ENCODE results near the gene BEGAIN.

BEGAIN gene

DNA sequence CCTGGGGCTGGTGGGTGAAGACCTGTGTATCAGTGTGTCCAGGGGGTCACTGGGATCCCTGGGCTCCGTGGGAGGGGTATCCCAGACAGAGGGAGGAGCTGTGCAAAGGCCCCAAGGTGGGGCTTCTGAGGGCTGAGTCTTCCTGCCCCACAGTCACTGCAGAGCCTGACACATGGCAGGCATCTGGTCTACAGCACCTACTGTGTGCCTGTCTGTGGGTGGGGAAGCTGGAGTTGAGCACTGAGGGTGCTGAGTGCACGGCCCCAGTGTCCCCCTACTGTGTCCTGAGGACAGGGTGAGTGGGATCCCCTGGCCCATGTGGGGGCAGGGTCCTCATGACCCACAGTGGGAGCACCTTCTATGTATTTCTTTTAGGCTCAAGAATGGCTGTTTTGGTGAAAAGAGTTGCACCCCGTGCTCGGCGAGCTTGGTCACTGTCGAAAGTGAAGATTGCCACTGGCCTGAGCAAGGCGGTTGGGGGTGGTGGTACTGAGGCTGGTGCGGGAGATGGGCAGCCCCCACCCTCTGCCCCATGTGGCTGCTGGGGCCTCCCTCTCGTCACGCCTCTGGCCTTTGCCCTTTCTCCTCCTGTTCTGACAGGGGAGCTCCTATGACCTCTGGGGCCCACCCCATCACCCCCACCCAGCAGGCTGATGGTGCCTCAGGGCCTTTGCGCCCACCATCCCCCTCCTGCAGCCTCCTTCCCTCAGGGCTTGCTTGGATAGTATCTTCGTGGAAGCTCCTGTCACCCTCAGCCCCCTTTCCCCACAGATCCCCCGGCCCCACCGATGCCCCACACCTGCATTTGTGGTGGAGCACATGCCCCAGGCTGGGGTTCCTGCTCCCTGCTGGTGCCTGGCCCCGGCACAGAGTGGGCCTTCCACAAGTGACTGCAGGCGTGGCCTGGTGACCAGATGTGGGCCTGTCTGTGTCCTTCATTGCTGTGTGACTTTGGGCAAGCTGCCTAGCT is 55.8 kb downstream of the BEGAIN start:
- Histone ChIP-seq H3K27ac (ENCODE audit: low read depth, low read length) (no peak overlapping the region), H3K9me3 (ENCODE audit: control insufficient read depth in 1 of 2, low read length in 2 of 2) (no peaks in the 10 kb centered on the region), H3K27me3 (ENCODE audit: control insufficient read depth in 1 of 2, insufficient read depth in 2 of 2, low read length in 2 of 2) (no peaks in the 10 kb centered on the region), H3K9ac (ENCODE audit: low read depth in 1 of 2, low read length in 2 of 2) (no peak overlapping the region), H3K4me3 (ENCODE audit: low read depth in 1 of 2, low read length in 2 of 2) (no peak overlapping the region), H3K36me3 (ENCODE audit: control insufficient read depth in 1 of 2, insufficient read depth in 2 of 2, low read length in 2 of 2) (peaks cover 12 to 21% of the 10 kb centered on the region in 2 donors), H3K4me1 (ENCODE audit: control insufficient read depth in 1 of 2, insufficient read depth in 2 of 2, low read length in 2 of 2) (peaks cover 9% of the 10 kb centered on the region in 2 donors)

DNA sequence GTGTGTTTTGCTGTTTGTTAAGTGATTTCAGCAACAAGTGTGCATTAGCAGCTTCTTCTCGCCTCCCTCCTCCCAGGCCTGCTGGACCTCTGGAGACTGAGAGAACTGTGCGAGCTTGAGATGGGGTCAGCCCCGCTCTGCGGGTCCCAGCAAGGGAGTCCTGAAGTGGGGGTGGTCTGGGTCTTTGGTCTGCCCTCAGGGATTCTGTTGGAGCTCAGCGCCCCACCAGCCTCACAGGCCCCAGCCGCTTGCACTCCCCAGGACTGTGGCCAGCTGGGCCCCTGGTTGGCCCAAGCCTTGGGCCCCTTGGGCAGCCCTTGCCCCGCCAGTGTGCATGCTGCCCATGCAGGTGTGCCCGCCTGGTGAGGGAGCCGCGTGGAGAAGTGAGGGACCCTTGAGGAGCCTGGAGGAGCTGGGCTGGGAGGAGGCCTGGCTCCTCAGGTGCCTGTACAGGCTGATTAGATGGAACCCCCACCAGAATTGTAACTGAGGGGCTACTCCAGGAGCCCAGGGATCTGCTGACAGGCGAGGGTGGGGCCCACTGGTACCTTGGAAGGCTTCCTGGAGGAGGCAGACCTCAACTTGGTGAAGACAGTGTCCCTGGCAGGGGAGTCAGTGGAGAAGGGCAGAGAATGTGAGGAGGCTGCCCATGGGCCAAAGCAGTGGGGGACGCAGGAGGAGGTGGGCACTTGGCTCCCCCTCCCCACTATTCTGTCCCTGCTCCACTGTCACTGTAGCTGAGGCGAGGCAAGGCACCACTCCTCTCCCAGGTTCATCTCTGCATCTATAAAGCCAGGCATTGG is 56.7 kb downstream of the BEGAIN start:
- H3K36me3 ChIP-seq (ENCODE audit: control insufficient read depth in 1 of 2, insufficient read depth in 2 of 2, low read length in 2 of 2), result peaks cover 12 to 27% of the 10 kb centered on the region in 2 donors
- H3K4me3 ChIP-seq (ENCODE audit: low read depth in 1 of 2, low read length in 2 of 2), result no peak overlapping the region
- peaks cover 9% of the 10 kb centered on the region in 2 donors for H3K4me1 ChIP-seq (ENCODE audit: control insufficient read depth in 1 of 2, insufficient read depth in 2 of 2, low read length in 2 of 2)
- H3K27me3 ChIP-seq (ENCODE audit: control insufficient read depth in 1 of 2, insufficient read depth in 2 of 2, low read length in 2 of 2), result no peaks in the 10 kb centered on the region
- no peak overlapping the region for H3K27ac ChIP-seq (ENCODE audit: low read depth, low read length)
- no peak overlapping the region for H3K9ac ChIP-seq (ENCODE audit: low read depth in 1 of 2, low read length in 2 of 2)
- H3K9me3 ChIP-seq (ENCODE audit: control insufficient read depth in 1 of 2, low read length in 2 of 2), result no peaks in the 10 kb centered on the region

DNA sequence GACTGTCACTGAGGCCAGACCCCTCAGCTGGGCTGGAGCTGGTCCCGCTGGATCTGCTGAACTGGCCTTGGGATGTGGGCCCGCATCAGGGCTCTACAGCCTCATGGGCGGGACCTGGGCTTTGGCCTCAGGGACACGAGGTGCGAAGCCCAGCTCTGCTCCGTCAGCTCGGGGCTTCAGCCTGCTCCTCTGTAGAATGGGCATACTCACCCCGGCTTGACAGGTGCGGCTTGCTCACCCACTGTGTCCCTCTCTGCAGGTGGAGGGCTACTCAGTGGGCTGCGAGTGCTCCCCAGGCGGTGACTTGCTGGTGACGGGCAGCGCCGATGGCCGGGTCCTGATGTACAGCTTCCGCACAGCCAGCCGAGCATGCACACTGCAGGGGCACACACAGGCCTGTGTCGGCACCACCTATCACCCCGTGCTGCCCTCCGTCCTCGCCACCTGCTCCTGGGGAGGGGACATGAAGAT is 57.6 kb downstream of the BEGAIN start:
- Histone ChIP-seq H3K27me3 (ENCODE audit: control insufficient read depth in 1 of 2, insufficient read depth in 2 of 2, low read length in 2 of 2) (no peaks in the 10 kb centered on the region), H3K4me1 (ENCODE audit: control insufficient read depth in 1 of 2, insufficient read depth in 2 of 2, low read length in 2 of 2) (peaks cover 9% of the 10 kb centered on the region in 2 donors), H3K36me3 (ENCODE audit: control insufficient read depth in 1 of 2, insufficient read depth in 2 of 2, low read length in 2 of 2) (peaks cover 12 to 27% of the 10 kb centered on the region in 2 donors), H3K9ac (ENCODE audit: low read depth in 1 of 2, low read length in 2 of 2) (no peak overlapping the region), H3K9me3 (ENCODE audit: control insufficient read depth in 1 of 2, low read length in 2 of 2) (no peaks in the 10 kb centered on the region), H3K27ac (ENCODE audit: low read depth, low read length) (no peak overlapping the region), H3K4me3 (ENCODE audit: low read depth in 1 of 2, low read length in 2 of 2) (no peak overlapping the region)

DNA sequence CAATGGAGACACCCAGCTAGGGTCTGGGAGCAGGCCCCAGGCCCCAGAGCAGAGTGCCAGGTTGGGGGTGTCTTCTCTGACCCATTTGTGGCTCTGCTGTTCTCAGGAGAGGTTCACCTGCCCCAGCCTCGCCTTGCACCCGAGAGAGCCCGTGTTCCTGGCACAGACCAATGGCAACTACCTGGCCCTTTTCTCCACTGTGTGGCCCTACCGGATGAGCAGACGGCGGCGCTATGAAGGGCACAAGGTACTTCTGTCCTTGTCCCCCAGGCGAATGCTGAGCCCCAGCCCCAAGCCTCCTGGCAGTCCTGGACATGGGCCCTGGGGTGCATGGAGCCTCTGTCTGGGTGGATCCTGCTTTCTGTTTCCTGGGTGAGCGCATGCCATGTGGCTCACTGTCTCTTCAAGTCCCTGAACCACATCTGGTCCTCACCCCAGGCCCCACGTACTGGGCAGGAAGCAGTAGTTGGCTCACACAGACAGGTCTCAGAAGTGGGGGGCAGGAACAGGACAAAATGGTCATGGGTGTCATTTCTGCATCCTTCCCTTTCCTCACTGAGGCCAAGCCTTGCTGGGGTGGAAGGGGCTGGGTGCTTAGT is 58.2 kb downstream of the BEGAIN start:
- H3K27ac ChIP-seq (ENCODE audit: low read depth, low read length), result no peak overlapping the region
- peaks cover 7% of the 10 kb centered on the region in 2 donors for H3K4me1 ChIP-seq (ENCODE audit: control insufficient read depth in 1 of 2, insufficient read depth in 2 of 2, low read length in 2 of 2)
- H3K4me3 ChIP-seq (ENCODE audit: low read depth in 1 of 2, low read length in 2 of 2), result no peak overlapping the region
- H3K9ac ChIP-seq (ENCODE audit: low read depth in 1 of 2, low read length in 2 of 2), result no peak overlapping the region
- H3K9me3 ChIP-seq (ENCODE audit: control insufficient read depth in 1 of 2, low read length in 2 of 2), result no peaks in the 10 kb centered on the region
- peaks cover 12 to 27% of the 10 kb centered on the region in 2 donors for H3K36me3 ChIP-seq (ENCODE audit: control insufficient read depth in 1 of 2, insufficient read depth in 2 of 2, low read length in 2 of 2)
- H3K27me3 ChIP-seq (ENCODE audit: control insufficient read depth in 1 of 2, insufficient read depth in 2 of 2, low read length in 2 of 2), result no peaks in the 10 kb centered on the region

DNA sequence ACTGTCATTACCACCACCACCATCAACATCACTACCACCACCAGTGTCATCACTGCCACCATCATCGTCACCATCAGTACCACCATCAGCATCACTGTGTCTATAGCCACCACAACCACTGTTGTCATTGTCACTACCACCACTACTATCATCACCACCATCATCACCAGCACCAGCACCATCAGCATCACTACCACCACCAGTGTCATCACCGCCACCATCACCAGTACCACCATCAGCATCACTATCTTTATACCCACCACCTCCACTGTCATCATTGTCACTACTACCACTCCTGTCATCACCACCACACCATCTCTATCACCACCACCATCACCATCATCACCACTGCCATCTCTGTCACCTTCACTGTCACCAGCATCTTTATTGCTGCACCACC is 60.6 kb downstream of the BEGAIN start:
- Histone ChIP-seq H3K36me3 (ENCODE audit: control insufficient read depth in 1 of 2, insufficient read depth in 2 of 2, low read length in 2 of 2) (peaks cover 12 to 22% of the 10 kb centered on the region in 2 donors), H3K9ac (ENCODE audit: low read depth in 1 of 2, low read length in 2 of 2) (no peak overlapping the region), H3K4me1 (ENCODE audit: control insufficient read depth in 1 of 2, insufficient read depth in 2 of 2, low read length in 2 of 2) (no peaks in the 10 kb centered on the region), H3K4me3 (ENCODE audit: low read depth in 1 of 2, low read length in 2 of 2) (no peak overlapping the region), H3K9me3 (ENCODE audit: control insufficient read depth in 1 of 2, low read length in 2 of 2) (no peaks in the 10 kb centered on the region), H3K27me3 (ENCODE audit: control insufficient read depth in 1 of 2, insufficient read depth in 2 of 2, low read length in 2 of 2) (no peaks in the 10 kb centered on the region), H3K27ac (ENCODE audit: low read depth, low read length) (no peak overlapping the region)

DNA sequence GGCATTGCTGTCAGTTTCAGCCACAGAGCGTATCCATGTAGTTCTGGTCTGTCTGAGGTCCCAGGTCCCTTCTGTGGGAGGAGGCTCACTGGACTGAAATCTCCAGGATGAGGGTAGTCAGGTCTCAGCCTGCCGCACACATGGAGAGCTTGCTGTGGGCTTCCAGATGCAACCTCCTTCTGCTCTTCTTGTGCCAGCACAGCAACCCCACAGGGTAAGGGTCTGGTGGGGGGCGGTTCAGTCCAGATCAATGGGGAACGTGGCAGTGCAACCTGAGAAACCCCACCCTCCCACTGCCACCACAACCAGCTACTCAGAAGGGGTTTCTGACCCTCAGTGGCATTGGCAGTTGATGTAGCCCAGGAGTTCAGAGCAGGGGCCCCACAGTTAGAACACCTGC is 61.2 kb downstream of the BEGAIN start:
- Histone ChIP-seq H3K9ac (ENCODE audit: low read depth in 1 of 2, low read length in 2 of 2) (no peak overlapping the region), H3K4me3 (ENCODE audit: low read depth in 1 of 2, low read length in 2 of 2) (no peak overlapping the region), H3K36me3 (ENCODE audit: control insufficient read depth in 1 of 2, insufficient read depth in 2 of 2, low read length in 2 of 2) (peaks cover 12 to 22% of the 10 kb centered on the region in 2 donors), H3K27me3 (ENCODE audit: control insufficient read depth in 1 of 2, insufficient read depth in 2 of 2, low read length in 2 of 2) (no peaks in the 10 kb centered on the region), H3K27ac (ENCODE audit: low read depth, low read length) (no peak overlapping the region), H3K4me1 (ENCODE audit: control insufficient read depth in 1 of 2, insufficient read depth in 2 of 2, low read length in 2 of 2) (no peaks in the 10 kb centered on the region), H3K9me3 (ENCODE audit: control insufficient read depth in 1 of 2, low read length in 2 of 2) (no peaks in the 10 kb centered on the region)

DNA sequence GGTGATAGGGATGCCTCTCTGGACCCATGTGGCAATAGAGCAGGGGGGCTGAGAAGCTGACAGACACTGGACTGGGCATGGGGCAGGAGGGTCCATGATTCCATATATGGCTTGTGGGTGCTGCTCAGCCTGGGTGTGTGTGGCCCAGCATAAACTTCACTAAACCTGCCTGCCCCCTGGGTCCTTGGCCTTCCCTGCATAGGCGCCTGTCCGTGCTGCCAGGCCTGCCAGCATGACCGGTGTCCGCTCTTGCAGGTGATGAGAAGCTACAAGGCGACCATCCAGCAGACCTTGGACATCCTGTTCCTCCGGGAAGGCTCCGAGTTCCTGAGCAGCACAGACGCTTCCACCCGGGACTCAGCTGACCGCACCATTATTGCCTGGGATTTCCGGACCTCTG is 61.6 kb downstream of the BEGAIN start:
- H3K36me3 ChIP-seq (ENCODE audit: control insufficient read depth in 1 of 2, insufficient read depth in 2 of 2, low read length in 2 of 2), result peaks cover 12 to 22% of the 10 kb centered on the region in 2 donors
- no peak overlapping the region for H3K9ac ChIP-seq (ENCODE audit: low read depth in 1 of 2, low read length in 2 of 2)
- no peaks in the 10 kb centered on the region for H3K27me3 ChIP-seq (ENCODE audit: control insufficient read depth in 1 of 2, insufficient read depth in 2 of 2, low read length in 2 of 2)
- H3K27ac ChIP-seq (ENCODE audit: low read depth, low read length), result no peak overlapping the region
- no peaks in the 10 kb centered on the region for H3K9me3 ChIP-seq (ENCODE audit: control insufficient read depth in 1 of 2, low read length in 2 of 2)
- H3K4me3 ChIP-seq (ENCODE audit: low read depth in 1 of 2, low read length in 2 of 2), result no peak overlapping the region
- no peaks in the 10 kb centered on the region for H3K4me1 ChIP-seq (ENCODE audit: control insufficient read depth in 1 of 2, insufficient read depth in 2 of 2, low read length in 2 of 2)

DNA sequence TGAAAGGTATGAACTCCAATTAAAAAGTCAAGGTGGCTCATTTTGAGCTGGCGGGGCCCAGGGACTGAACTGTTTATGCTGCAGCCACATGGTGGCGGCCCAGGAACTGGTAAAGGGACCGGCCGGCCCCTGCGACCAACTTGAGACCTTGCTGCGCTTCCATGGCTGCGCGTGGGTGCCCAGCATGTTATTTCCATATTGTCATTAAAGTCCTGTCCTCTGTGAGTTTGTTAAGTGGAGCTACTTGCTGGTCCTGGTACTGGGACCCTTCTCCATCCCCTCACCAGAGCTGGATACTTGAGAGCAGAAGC is 62.3 kb downstream of the BEGAIN start:
- no peak overlapping the region for H3K4me3 ChIP-seq (ENCODE audit: low read depth in 1 of 2, low read length in 2 of 2)
- no peaks in the 10 kb centered on the region for H3K27me3 ChIP-seq (ENCODE audit: control insufficient read depth in 1 of 2, insufficient read depth in 2 of 2, low read length in 2 of 2)
- peaks cover 12 to 22% of the 10 kb centered on the region in 2 donors for H3K36me3 ChIP-seq (ENCODE audit: control insufficient read depth in 1 of 2, insufficient read depth in 2 of 2, low read length in 2 of 2)
- no peaks in the 10 kb centered on the region for H3K9me3 ChIP-seq (ENCODE audit: control insufficient read depth in 1 of 2, low read length in 2 of 2)
- no peak overlapping the region for H3K9ac ChIP-seq (ENCODE audit: low read depth in 1 of 2, low read length in 2 of 2)
- H3K4me1 ChIP-seq (ENCODE audit: control insufficient read depth in 1 of 2, insufficient read depth in 2 of 2, low read length in 2 of 2), result no peaks in the 10 kb centered on the region
- no peak overlapping the region for H3K27ac ChIP-seq (ENCODE audit: low read depth, low read length)

DNA sequence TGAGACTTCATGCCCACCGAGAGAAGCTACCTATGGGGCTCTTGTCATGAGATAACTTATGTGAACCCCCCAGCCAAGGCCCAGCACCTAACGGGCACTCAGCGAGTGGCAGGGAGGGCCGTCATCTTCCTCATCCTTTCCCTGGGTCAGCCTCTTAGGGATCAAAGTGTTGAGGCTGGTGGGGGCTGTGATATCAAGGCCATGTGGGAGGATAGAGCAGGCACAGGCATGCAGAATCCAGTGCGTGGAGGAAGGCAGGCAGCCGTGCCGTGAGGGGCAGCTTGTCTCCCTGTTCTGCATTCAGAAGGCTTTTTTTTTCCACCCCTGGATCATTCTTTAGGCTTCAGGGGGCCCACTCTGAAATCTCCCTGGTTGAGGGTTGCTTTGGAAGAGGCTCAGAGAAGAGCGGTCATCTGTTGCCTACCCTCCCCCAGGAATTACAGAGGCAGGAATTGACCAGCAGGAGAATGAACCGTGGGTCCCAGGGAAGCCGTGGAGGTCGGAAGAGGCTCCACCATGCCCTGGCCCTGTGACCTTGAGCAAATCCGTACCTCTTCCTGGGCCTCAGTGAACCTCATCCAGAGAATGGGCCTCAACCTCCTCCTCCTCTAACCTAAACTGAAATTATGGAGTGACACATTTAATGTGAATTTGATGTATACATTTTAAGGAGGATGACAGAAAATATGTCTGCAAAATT is 62.8 kb downstream of the BEGAIN start:
- Histone ChIP-seq H3K27ac (ENCODE audit: low read depth, low read length) (no peak overlapping the region), H3K4me3 (ENCODE audit: low read depth in 1 of 2, low read length in 2 of 2) (no peak overlapping the region), H3K27me3 (ENCODE audit: control insufficient read depth in 1 of 2, insufficient read depth in 2 of 2, low read length in 2 of 2) (no peaks in the 10 kb centered on the region), H3K36me3 (ENCODE audit: control insufficient read depth in 1 of 2, insufficient read depth in 2 of 2, low read length in 2 of 2) (peaks cover 12 to 19% of the 10 kb centered on the region in 2 donors), H3K4me1 (ENCODE audit: control insufficient read depth in 1 of 2, insufficient read depth in 2 of 2, low read length in 2 of 2) (no peaks in the 10 kb centered on the region), H3K9me3 (ENCODE audit: control insufficient read depth in 1 of 2, low read length in 2 of 2) (no peaks in the 10 kb centered on the region), H3K9ac (ENCODE audit: low read depth in 1 of 2, low read length in 2 of 2) (no peak overlapping the region)
